ENCODE measurements around the gene NUDT3. TPM values are rescaled to one million over a fixed set of nuclear protein-coding genes. Genes with fewer than 3 reads are reported as not detected.
"Not testable (repeated sequence)": the region's sequence is repeated elsewhere in the genome, so short reads cannot be mapped to it uniquely, and the experiment has no call there.

Gene NUDT3
- total RNA-seq, 1 donor from 2014 or later, result 16.6 TPM

GRCh38 chr6:34347303-34347702, 45.2 kb downstream of the NUDT3 start:
- ATAC-seq (no peak), DNase-seq (ENCODE audit: low spot score) (no peak)

- DNase-seq (ENCODE audit: low spot score), result no peak
Observed at GRCh38 chr6:34346175-34347119, 46.0 kb downstream of the NUDT3 start.

GRCh38 chr6:34343806-34344205, 48.7 kb downstream of the NUDT3 start:
- ATAC-seq (no peak), DNase-seq (ENCODE audit: low spot score) (no peak)

More at GRCh38 chr6:34346175-34347119, 46.0 kb downstream of the NUDT3 start:
- ATAC-seq, result no peak

GRCh38 chr6:34342247-34342646, 50.2 kb downstream of the NUDT3 start:
- no peak for DNase-seq (ENCODE audit: low spot score)

GRCh38 chr6:34341481-34341971, 50.9 kb downstream of the NUDT3 start:
- DNase-seq (ENCODE audit: low spot score) (no peak), ATAC-seq (peak; percentile 55)

More at GRCh38 chr6:34342247-34342646, 50.2 kb downstream of the NUDT3 start:
- no peak for ATAC-seq

GRCh38 chr6:34340906-34341480, 51.5 kb downstream of the NUDT3 start:
- no peak for ATAC-seq
- DNase-seq (ENCODE audit: low spot score), result no peak

GRCh38 chr6:34340394-34340793, 52.1 kb downstream of the NUDT3 start:
- DNase-seq (ENCODE audit: low spot score), result no peak

GRCh38 chr6:34339971-34340370, 52.5 kb downstream of the NUDT3 start:
- ATAC-seq (no peak), DNase-seq (ENCODE audit: low spot score) (no peak)

More at GRCh38 chr6:34340394-34340793, 52.1 kb downstream of the NUDT3 start:
- no peak for ATAC-seq

GRCh38 chr6:34339432-34339831, 53.0 kb downstream of the NUDT3 start:
- no peak for DNase-seq (ENCODE audit: low spot score)
- no peak for ATAC-seq

GRCh38 chr6:34338811-34339210, 53.7 kb downstream of the NUDT3 start:
- DNase-seq (ENCODE audit: low spot score) (no peak), ATAC-seq (no peak)

GRCh38 chr6:34338377-34338776, 54.1 kb downstream of the NUDT3 start:
- ATAC-seq, result no peak
- no peak for DNase-seq (ENCODE audit: low spot score)

GRCh38 chr6:34334796-34335416, 57.6 kb downstream of the NUDT3 start:
- DNase-seq (ENCODE audit: low spot score) (no peak), ATAC-seq (no peak)

GRCh38 chr6:34333858-34334257, 58.6 kb downstream of the NUDT3 start:
- ATAC-seq (no peak), DNase-seq (ENCODE audit: low spot score) (no peak)

GRCh38 chr6:34332251-34333198, 59.9 kb downstream of the NUDT3 start:
- ATAC-seq (peak; percentile 23), DNase-seq (ENCODE audit: low spot score) (no peak)

GRCh38 chr6:34331371-34332050, 61.0 kb downstream of the NUDT3 start:
- DNase-seq (ENCODE audit: low spot score) (no peak), ATAC-seq (no peak)

- ATAC-seq, result not testable (repeated sequence)
Observed at GRCh38 chr6:34329814-34330213, 62.7 kb downstream of the NUDT3 start.

GRCh38 chr6:34328969-34329368, 63.5 kb downstream of the NUDT3 start:
- ATAC-seq (no peak), DNase-seq (ENCODE audit: low spot score) (no peak)

More at GRCh38 chr6:34329814-34330213, 62.7 kb downstream of the NUDT3 start:
- DNase-seq (ENCODE audit: low spot score), result not testable (repeated sequence)

- DNase-seq (ENCODE audit: low spot score); ATAC-seq: not testable (repeated sequence)
Observed at GRCh38 chr6:34327313-34328205, 64.9 kb downstream of the NUDT3 start.

- DNase-seq (ENCODE audit: low spot score) (no peak), ATAC-seq (no peak)
Observed at GRCh38 chr6:34325633-34326032, 66.8 kb downstream of the NUDT3 start.

All from left lobe of liver (tissue), 2 donors.